PC-3 (cell line): ENCODE data around the gene IRGQ. TPM values are rescaled to one million over a fixed set of nuclear protein-coding genes. Genes with fewer than 3 reads are reported as not detected.

Experiments used
- ATAC-seq: fragments of 200-7000 bp; cut with Tn5 transposase; 2 replicates; pipeline ENCODE4 v1.9.1; 2020; ENCODE audit warnings: mild to moderate bottlenecking, moderate library complexity
- Bru-seq: library from RNA; stranded (reverse); fragments of 400-500 nt; gene quantifications from one replicate; lab custom pipeline; 2021; lab: Mats Ljungman, UMichigan
- BruChase-seq, 2 experiments: library from RNA; stranded (reverse); fragments of 400-500 nt; gene quantifications; one replicate each; lab custom pipeline; 2021; lab: Mats Ljungman, UMichigan
- BruUV-seq: library from RNA; stranded (reverse); fragments of 400-500 nt; replicated peaks from 2 replicates; lab custom pipeline; 2021; lab: Mats Ljungman, UMichigan
- CTCF ChIA-PET: fragments of 300-600 bp; sonication (Branson Sonifier 250); formaldehyde crosslinking; loops from one replicate; lab custom pipeline; 2022; ENCODE audit warnings: antibody characterized with exemption; lab: Charles Lee
- POLR2A ChIA-PET: fragments of 300-600 bp; sonication (Branson Sonifier 250); formaldehyde crosslinking; loops from one replicate; lab custom pipeline; 2022; ENCODE audit warnings: antibody characterized with exemption; ENCODE audit not compliant: unreplicated experiment; lab: Charles Lee
- DNase-seq: peaks from one replicate; pipeline ENCODE4 v3.0.0-alpha.2; 2015
- H2AFZ ChIP-seq: fragments of 300-600 bp; sonication (generic); 2 replicates; pipeline ENCODE4 v1.6.0; 2016; ENCODE audit warnings: antibody characterized with exemption, low read length
- H3F3A ChIP-seq: fragments of 300-600 bp; sonication (generic); one replicate; pipeline ENCODE4 v1.6.0; 2017; ENCODE audit warnings: antibody characterized with exemption, low read length, control low read depth, mild to moderate bottlenecking; ENCODE audit not compliant: unreplicated experiment
- H3K27ac ChIP-seq: fragments of 300-600 bp; sonication (generic); 2 replicates; pipeline ENCODE4 v1.5.1; 2016; ENCODE audit warnings: mild to moderate bottlenecking, low read length
- H3K27me3 ChIP-seq: fragments of 300-600 bp; sonication (generic); 2 replicates; pipeline ENCODE4 v1.6.1; 2016; ENCODE audit warnings: low read length, mixed read lengths
- H3K36me3 ChIP-seq: fragments of 300-600 bp; sonication (generic); 2 replicates; pipeline ENCODE4 v1.6.1; 2016; ENCODE audit warnings: low read depth, mixed run types, low read length, mixed read lengths
- H3K4me1 ChIP-seq: fragments of 300-600 bp; sonication (generic); 2 replicates; pipeline ENCODE4 v1.5.1; 2016; ENCODE audit warnings: low read length; ENCODE audit not compliant: insufficient read depth
- H3K4me2 ChIP-seq: fragments of 300-600 bp; sonication (generic); 2 replicates; pipeline ENCODE4 v1.6.0; 2016; ENCODE audit warnings: low read length
- H3K4me3 ChIP-seq: fragments of 300-600 bp; sonication (generic); 2 replicates; pipeline ENCODE4 v1.5.1; 2016; ENCODE audit warnings: mild to moderate bottlenecking, low read length, mixed read lengths
- H3K79me2 ChIP-seq: fragments of 300-600 bp; sonication (generic); 2 replicates; pipeline ENCODE4 v1.6.1; 2017; ENCODE audit warnings: low read length, mixed read lengths
- H3K9ac ChIP-seq: fragments of 300-600 bp; sonication (generic); 2 replicates; pipeline ENCODE4 v1.6.0; 2016; ENCODE audit warnings: mild to moderate bottlenecking, low read length
- H3K9me2 ChIP-seq: fragments of 300-600 bp; sonication (generic); replicated peaks from 2 replicates; pipeline ENCODE4 v1.6.1; 2016; ENCODE audit warnings: mixed run types, low read length, mixed read lengths
- H3K9me3 ChIP-seq: fragments of 300-600 bp; sonication (generic); 2 replicates; pipeline ENCODE4 v1.6.1; 2016; ENCODE audit warnings: low read length, mixed read lengths
- H4K20me1 ChIP-seq: fragments of 300-600 bp; sonication (generic); 2 replicates; pipeline ENCODE4 v1.6.1; 2016; ENCODE audit warnings: low read length, mixed read lengths
- CTCF ChIP-seq: fragments of 300-600 bp; sonication (generic); conservative IDR thresholded peaks from 2 replicates; pipeline ENCODE4 v1.5.1; 2017; ENCODE audit warnings: antibody characterized with exemption, low read depth, mild to moderate bottlenecking, low read length
- EZH2 ChIP-seq: fragments of 300-600 bp; sonication (generic); IDR thresholded peaks from one replicate; pipeline ENCODE4 v1.6.1; 2017; ENCODE audit warnings: antibody characterized with exemption, mild to moderate bottlenecking, low read length; ENCODE audit not compliant: unreplicated experiment
- EZH2phosphoT487 ChIP-seq: fragments of 300-600 bp; sonication (generic); IDR thresholded peaks from 2 replicates; pipeline ENCODE4 v1.6.1; 2018; ENCODE audit warnings: mild to moderate bottlenecking, antibody characterized with exemption, low read length, borderline replicate concordance
- intact Hi-C: fragments of 100-400 bp; cut with micrococcal nuclease; formaldehyde crosslinking; loops from 2 replicates; pipeline ENCODE4 v1.9.0; 2023
- long read RNA-seq: library from polyadenylated mRNA; unstranded; transcript quantifications from one replicate; pipeline ENCODE4 v2.0.0, GENCODE V29; 2021; ENCODE audit not compliant: unreplicated experiment
- total RNA-seq: library from RNA; depleted of rRNA; stranded (reverse); fragments of >200 nt; gene quantifications from 2 replicates; pipeline ENCODE4 v1.2.3, GENCODE V29; 2014; rRNA removed

The IRGQ gene
- total RNA-seq (12.5 and 12.9 TPM in 2 replicates), Bru-seq, nascent RNA (percentile 69 among the genes with signal in this experiment), BruChase-seq, experiment 1, labeled RNA remaining after a 6-hour chase (percentile 92 among the genes with signal in this experiment), BruChase-seq, experiment 2, labeled RNA remaining after a 2-hour chase (percentile 88 among the genes with signal in this experiment)
- long read RNA-seq, transcript IRGQ-202 (1 exons, 3,752 nt), result major isoform, 14 of 14 reads
- long read RNA-seq, partial matches to known transcripts, result 0 of 14 reads
- long read RNA-seq, other reads (novel, unspliced or antisense), result 0 of 14 reads

GRCh38 chr19:43595999-43596841, at the start of gene IRGQ, which contains the start of gene ZNF576:
Gene IRGQ (minus strand): TSS chr19:43596134. CDS start chr19:43595338, 796 bp downstream.
Gene ZNF576 (plus strand): TSS chr19:43596595. CDS start chr19:43597109, 514 bp downstream.
- H3K36me3 ChIP-seq, result no peaks in the 10 kb centered on the region; the same call in 1 of the 2 replicates
- DNase-seq (peak; percentile 99), ATAC-seq (peak; percentile 75)
- H3K4me2 ChIP-seq, result peak within 1 kb of the TSS; percentile 93
- H3K79me2 ChIP-seq, result peaks cover 47% of the 10 kb centered on the region
- H4K20me1 ChIP-seq, result no peaks in the 10 kb centered on the region
- CTCF ChIA-PET, result interaction anchor here (0.5 kb wide), 1 partner anchor 130 kb away, joined by 3 read pairs; no protein-coding TSS in a partner anchor
- BruUV-seq, result TSS peak; percentile 64
- H3K9ac ChIP-seq, result peak within 1 kb of the TSS; percentile 86
- H3K27me3 ChIP-seq, result no peaks in the 10 kb centered on the region
- H3K4me1 ChIP-seq, result peaks cover 14% of the 10 kb centered on the region
- no peaks in the 10 kb centered on the region for H3K9me3 ChIP-seq
- POLR2A ChIA-PET, result interaction anchor here (0.5 to 1.1 kb wide), 2 partner anchors 41 to 72 kb away, joined by 3 to 6 read pairs; no protein-coding TSS in a partner anchor
- H3F3A ChIP-seq, result no peaks in the 10 kb centered on the region
- H3K9me2 ChIP-seq, result no peaks in the 10 kb centered on the region
- TF ChIP-seq EZH2phosphoT487 (no peak), EZH2 (no peak), CTCF (no peak)
- intact Hi-C loops, result loop anchor here (1.0 to 2.0 kb wide), 2 partner anchors 21 to 61 kb away; partner anchors contain the start of genes PINLYP and XRCC1
- H2AFZ ChIP-seq, result peak within 1 kb of the TSS; percentile 88
- H3K27ac ChIP-seq, result peak within 1 kb of the TSS; percentile 80
- H3K4me3 ChIP-seq, result peak within 1 kb of the TSS; percentile 78

- H3K9ac ChIP-seq, result no peak overlapping the region
- H3K4me3 ChIP-seq, result no peak overlapping the region
- H3K27me3 ChIP-seq, result no peaks in the 10 kb centered on the region
- no peaks in the 10 kb centered on the region for H3K9me2 ChIP-seq
- POLR2A ChIA-PET, result no interaction called here
- no peak overlapping the region for H3K4me2 ChIP-seq
- H3K79me2 ChIP-seq, result no peaks in the 10 kb centered on the region
- H3K4me1 ChIP-seq, result no peaks in the 10 kb centered on the region; the same call in 1 of the 2 replicates
- peaks cover 5% of the 10 kb centered on the region for H3F3A ChIP-seq
- CTCF ChIA-PET, result no interaction called here
- no peaks in the 10 kb centered on the region for H3K9me3 ChIP-seq
- intact Hi-C loops, result no loop called here
- no peaks in the 10 kb centered on the region for H4K20me1 ChIP-seq
- no peak overlapping the region for H3K27ac ChIP-seq
- DNase-seq (no peak), ATAC-seq (no peak)
- H3K36me3 ChIP-seq, result peaks cover 7% of the 10 kb centered on the region
- TF ChIP-seq CTCF, result no peak
- no peak for TF ChIP-seq EZH2phosphoT487
- TF ChIP-seq EZH2, result no peak
- no peak overlapping the region for H2AFZ ChIP-seq
- BruUV-seq, result no TSS peak
Observed at GRCh38 chr19:43644181-43644580, 48.2 kb upstream of the IRGQ start.
